GM23338 (cell line): ENCODE measurements around the gene HPX. TPM values are rescaled to one million over a fixed set of nuclear protein-coding genes. Genes with fewer than 3 reads are reported as not detected.

Experiments
- ATAC-seq: fragments of 200-7000 bp; cut with Tn5 transposase; 3 replicates; pipeline ENCODE4 v1.9.1; 2020
- DNase-seq: peaks from one replicate; pipeline ENCODE4 v3.0.0-alpha.2; 2015; ENCODE audit warnings: low spot score
- H2AFZ ChIP-seq: fragments of 200-600 bp; sonication (generic); 2 replicates; pipeline ENCODE4 v1.8.0; 2016; ENCODE audit warnings: antibody characterized with exemption, mild to moderate bottlenecking, moderate library complexity
- H3F3A ChIP-seq: fragments of 200-600 bp; sonication (generic); replicated peaks from 2 replicates; pipeline ENCODE4 v1.8.0; 2017; ENCODE audit warnings: antibody characterized with exemption, mixed run types, low read depth
- H3K27ac ChIP-seq: fragments of 200-600 bp; sonication (generic); 2 replicates; pipeline ENCODE4 v1.6.1; 2016; ENCODE audit warnings: low read depth
- H3K27me3 ChIP-seq: fragments of 200-600 bp; sonication (generic); 2 replicates; pipeline ENCODE4 v1.8.0; 2016; ENCODE audit warnings: mild to moderate bottlenecking, mixed run types, moderate library complexity; ENCODE audit not compliant: insufficient read depth
- H3K36me3 ChIP-seq: fragments of 200-600 bp; sonication (generic); 2 replicates; pipeline ENCODE4 v1.8.0; 2016; ENCODE audit warnings: mild to moderate bottlenecking; ENCODE audit not compliant: insufficient read depth
- H3K4me1 ChIP-seq: fragments of 200-600 bp; sonication (generic); 2 replicates; pipeline ENCODE4 v1.8.0; 2016; ENCODE audit warnings: mild to moderate bottlenecking, moderate library complexity; ENCODE audit not compliant: insufficient read depth
- H3K4me2 ChIP-seq: fragments of 200-600 bp; sonication (generic); 2 replicates; pipeline ENCODE4 v1.7.1; 2017; ENCODE audit warnings: mixed run types
- H3K4me3 ChIP-seq: fragments of 200-600 bp; sonication (generic); 2 replicates; pipeline ENCODE4 v1.6.1; 2016; ENCODE audit warnings: mixed run types
- H3K79me2 ChIP-seq: fragments of 200-600 bp; sonication (generic); replicated peaks from 2 replicates; pipeline ENCODE4 v1.8.0; 2017; ENCODE audit warnings: mild to moderate bottlenecking; ENCODE audit not compliant: insufficient read depth
- H3K9me2 ChIP-seq: fragments of 200-600 bp; sonication (generic); 2 replicates; pipeline ENCODE4 v1.8.0; 2017; ENCODE audit not compliant: insufficient read depth
- H4K20me1 ChIP-seq: fragments of 200-600 bp; sonication (generic); replicated peaks from 2 replicates; pipeline ENCODE4 v1.8.0; 2017; ENCODE audit warnings: mild to moderate bottlenecking; ENCODE audit not compliant: insufficient read depth
- H3K27ac Mint-ChIP-seq: 2 replicates; pipeline ENCODE4 v1.8.0; 2020; ENCODE audit warnings: inconsistent platforms, mild to moderate bottlenecking, moderate library complexity, mixed read lengths
- H3K27me3 Mint-ChIP-seq: 3 replicates; pipeline ENCODE4 v1.8.0; 2022; ENCODE audit warnings: low read depth, mild to moderate bottlenecking, moderate library complexity, mixed read lengths, inconsistent platforms; ENCODE audit not compliant: insufficient read depth, poor library complexity
- H3K36me3 Mint-ChIP-seq: 3 replicates; pipeline ENCODE4 v1.8.0; 2021; ENCODE audit warnings: low read depth, mild to moderate bottlenecking, inconsistent platforms, moderate library complexity, mixed read lengths
- H3K4me1 Mint-ChIP-seq: 3 replicates; pipeline ENCODE4 v1.8.0; 2020; ENCODE audit warnings: mild to moderate bottlenecking, inconsistent platforms, mixed read lengths
- H3K4me3 Mint-ChIP-seq: 3 replicates; pipeline ENCODE4 v1.8.0; 2021; ENCODE audit warnings: moderate library complexity, mild to moderate bottlenecking, inconsistent platforms, mixed read lengths
- H3K9me3 Mint-ChIP-seq: 3 replicates; pipeline ENCODE4 v1.8.0; 2020; ENCODE audit warnings: moderate library complexity, mild to moderate bottlenecking, inconsistent platforms, mixed read lengths
- CTCF ChIP-seq, 2 experiments: fragments of 200-600 bp in 1 of 2; sonication (generic) in 1 of 2; conservative IDR thresholded peaks; 2 replicates each; pipeline versions ENCODE4 v1.5.1 to v1.6.1; 2016 to 2017; ENCODE audit warnings: antibody characterized with exemption in 2 of 2, low read depth in 2 of 2, mild to moderate bottlenecking in 2 of 2, moderate library complexity in 1 of 2
- ETS1 ChIP-seq: IDR thresholded peaks from 2 replicates; pipeline ENCODE4 v1.6.1; 2016; ENCODE audit warnings: antibody characterized with exemption
- JUNB ChIP-seq: IDR thresholded peaks from one replicate; pipeline ENCODE4 v1.6.1; 2016; ENCODE audit warnings: antibody characterized with exemption; ENCODE audit not compliant: unreplicated experiment
- NANOG ChIP-seq: IDR thresholded peaks from 2 replicates; pipeline ENCODE4 v1.6.1; 2016; ENCODE audit warnings: antibody characterized with exemption, borderline replicate concordance
- POLR2AphosphoS5 ChIP-seq: IDR thresholded peaks from 2 replicates; pipeline ENCODE4 v1.6.1; 2016; ENCODE audit warnings: antibody characterized with exemption, low read depth
- REST ChIP-seq: IDR thresholded peaks from one replicate; pipeline ENCODE4 v1.6.1; 2018; ENCODE audit warnings: antibody characterized with exemption; ENCODE audit not compliant: unreplicated experiment
- ZNF114 ChIP-seq: fragments of 250-450 bp; sonication (Bioruptor Pico); IDR thresholded peaks from 2 replicates; pipeline ENCODE4 v1.5.0; 2020; ENCODE audit warnings: mild to moderate bottlenecking, moderate library complexity
- ZNF331 ChIP-seq: fragments of 250-450 bp; sonication (Bioruptor Pico); IDR thresholded peaks from 2 replicates; pipeline ENCODE4 v1.5.0; 2020; ENCODE audit warnings: low read depth, mild to moderate bottlenecking, moderate library complexity
- ZNF462 ChIP-seq: fragments of 250-450 bp; sonication (Bioruptor Pico); IDR thresholded peaks from 2 replicates; pipeline ENCODE4 v1.5.0; 2020; ENCODE audit warnings: mild to moderate bottlenecking, moderate library complexity
- polyA plus RNA-seq: library from polyadenylated mRNA; unstranded; fragments of >200 nt; fragmentation: Nextera tagmentation; extraction: Ambion mirVana; gene quantifications from 2 replicates; pipeline ENCODE4 v1.2.1, GENCODE V29; 2016
- total RNA-seq: library from RNA; depleted of rRNA; stranded (reverse); fragments of >200 nt; shearing (Covaris generic); gene quantifications from 2 replicates; pipeline ENCODE4 v1.2.3, GENCODE V29; 2014

The HPX gene
- total and polyA plus RNA-seq, 2 experiments from 2014 or later: 0.47 to 0.63 TPM

GRCh38 chr11:6437423-6437822 lies 3.4 kb downstream of the HPX start (continued):
- TF ChIP-seq REST (no peak), ZNF114 (no peak)

- ATAC-seq (no peak), DNase-seq (no peak)
- no peaks in the 10 kb centered on the region for H3F3A ChIP-seq
- Mint-ChIP-seq H3K36me3 (no peaks in the 10 kb centered on the region), H3K4me3 (no peak overlapping the region), H3K27ac (no peak overlapping the region), H3K27me3 (peaks cover 5% of the 10 kb centered on the region), H3K9me3 (no peaks in the 10 kb centered on the region), H3K4me1 (no peaks in the 10 kb centered on the region)
- H3K27me3 ChIP-seq: no peaks in the 10 kb centered on the region
- no peaks in the 10 kb centered on the region for H3K9me2 ChIP-seq
- H3K4me3 ChIP-seq: no peak overlapping the region
- no peaks in the 10 kb centered on the region for H4K20me1 ChIP-seq
- H3K36me3 ChIP-seq: no peaks in the 10 kb centered on the region
- TF ChIP-seq CTCF (conservative IDR thresholded peaks at IDR 0.05; ENCODE audit: low read depth in 2 of 2) (no peak), NANOG (no peak), ETS1 (no peak), ZNF331 (CRISPR knock-in tag) (no peak), POLR2AphosphoS5 (no peak), ZNF462 (CRISPR knock-in tag) (no peak), JUNB (no peak), ZNF114 (no peak)
- no peaks in the 10 kb centered on the region for H3K4me1 ChIP-seq
- no peak overlapping the region for H3K27ac ChIP-seq
- no peak overlapping the region for H3K4me2 ChIP-seq
- H3K79me2 ChIP-seq: no peaks in the 10 kb centered on the region
- H2AFZ ChIP-seq: no peak overlapping the region
Observed at GRCh38 chr11:6433998-6434660, 6.7 kb downstream of the HPX start.
